ENCODE data around the gene ANO1.

ANO1 gene

DNA sequence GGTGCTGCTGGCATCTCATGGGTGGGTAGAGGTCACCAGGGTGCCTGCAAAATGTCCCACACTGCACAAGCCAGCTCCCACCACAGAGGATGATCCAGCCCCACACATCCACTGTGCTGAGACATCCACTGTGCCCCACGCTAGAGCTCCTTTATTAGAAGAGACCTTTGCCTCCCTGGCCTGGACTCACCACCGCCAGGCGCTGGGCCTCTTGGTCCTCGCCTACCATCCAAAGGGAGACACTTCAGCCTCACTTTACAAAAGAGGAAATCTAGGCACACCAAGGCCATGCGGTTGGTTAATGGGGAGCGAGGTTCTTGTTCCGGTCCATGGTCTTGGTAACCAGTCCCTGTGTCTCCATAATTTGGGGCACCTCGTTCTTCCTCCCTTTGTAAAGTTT is 3.4 kb upstream of the ANO1 start:
- DNase-seq = no peak

DNA sequence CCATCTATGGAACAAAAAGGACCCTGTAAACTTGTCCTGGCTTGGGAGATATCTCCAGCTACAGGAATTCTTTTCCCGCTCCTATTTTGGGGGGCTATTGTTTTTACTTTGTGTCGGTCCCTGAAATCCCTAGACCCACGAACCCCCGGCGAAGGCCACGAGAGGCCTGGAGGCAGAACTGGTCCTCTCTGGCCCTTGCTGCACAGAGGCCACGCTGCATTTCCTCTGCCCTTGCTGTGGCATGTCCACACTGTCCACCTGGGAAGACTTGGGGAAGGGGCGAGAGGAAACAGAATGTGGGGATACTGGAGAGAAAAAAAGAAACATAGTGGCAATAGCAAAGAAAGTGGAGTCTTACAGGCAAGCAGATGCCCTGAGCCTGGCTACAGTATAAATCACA is 2.3 kb upstream of the ANO1 start:
- DNase-seq = no peak

DNA sequence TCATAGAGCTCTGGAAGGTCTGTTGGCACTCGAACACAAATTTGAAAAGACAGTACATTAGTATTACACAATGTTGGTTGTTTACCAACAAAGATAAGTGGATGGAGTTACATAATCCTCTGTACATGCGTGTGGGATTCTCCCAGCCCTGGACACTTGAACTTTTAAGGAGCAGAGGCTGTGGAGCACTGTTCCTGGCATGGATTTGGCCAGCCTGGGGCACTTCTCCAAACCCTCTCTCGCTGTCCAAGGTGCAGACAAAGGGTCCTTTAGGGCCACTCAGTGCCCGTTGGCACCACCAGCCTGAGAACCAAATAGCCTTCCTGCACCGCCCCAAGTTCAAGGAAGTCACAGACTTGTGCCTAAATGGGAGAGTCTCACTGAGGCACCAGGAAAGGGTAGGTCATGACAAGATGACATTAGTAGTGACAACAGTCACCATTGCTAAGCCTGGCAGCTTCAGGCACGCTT is 1.6 kb upstream of the ANO1 start:
- DNase-seq = no peak

DNA sequence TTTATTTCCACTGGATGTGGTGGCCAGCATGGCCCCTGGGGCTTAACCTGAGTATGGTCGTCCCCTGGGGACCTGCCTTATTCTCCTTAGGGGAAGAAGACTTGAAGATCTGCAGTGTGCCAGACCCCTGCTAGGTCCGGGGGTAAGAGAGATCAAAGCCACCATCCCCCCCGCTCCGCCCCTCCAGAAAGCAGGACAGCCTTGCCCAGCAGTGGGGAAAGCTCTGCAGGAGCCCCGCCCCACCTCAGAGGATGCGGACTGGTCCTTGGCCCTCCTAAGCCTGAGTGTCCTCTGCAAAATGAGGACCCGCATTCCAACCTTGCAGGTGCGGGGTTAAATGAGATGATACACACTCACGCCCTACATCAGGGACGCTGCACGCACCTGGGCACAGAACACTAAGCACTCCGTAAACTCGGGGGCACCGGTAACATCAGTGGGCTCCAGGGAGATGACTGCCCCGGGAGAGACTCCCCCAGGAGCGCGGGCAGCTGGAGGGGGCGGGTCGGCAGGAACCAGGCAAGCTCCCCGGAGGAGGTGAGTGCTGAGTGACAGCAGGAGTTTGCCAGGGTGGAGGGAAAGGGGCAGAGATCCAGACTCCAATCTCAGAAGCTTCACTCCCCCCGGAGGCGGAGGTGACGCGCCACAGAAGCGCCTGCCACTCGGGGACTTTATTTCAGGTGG is 564 bp upstream of the ANO1 start:
- DNase-seq = peak; percentile 68

DNA sequence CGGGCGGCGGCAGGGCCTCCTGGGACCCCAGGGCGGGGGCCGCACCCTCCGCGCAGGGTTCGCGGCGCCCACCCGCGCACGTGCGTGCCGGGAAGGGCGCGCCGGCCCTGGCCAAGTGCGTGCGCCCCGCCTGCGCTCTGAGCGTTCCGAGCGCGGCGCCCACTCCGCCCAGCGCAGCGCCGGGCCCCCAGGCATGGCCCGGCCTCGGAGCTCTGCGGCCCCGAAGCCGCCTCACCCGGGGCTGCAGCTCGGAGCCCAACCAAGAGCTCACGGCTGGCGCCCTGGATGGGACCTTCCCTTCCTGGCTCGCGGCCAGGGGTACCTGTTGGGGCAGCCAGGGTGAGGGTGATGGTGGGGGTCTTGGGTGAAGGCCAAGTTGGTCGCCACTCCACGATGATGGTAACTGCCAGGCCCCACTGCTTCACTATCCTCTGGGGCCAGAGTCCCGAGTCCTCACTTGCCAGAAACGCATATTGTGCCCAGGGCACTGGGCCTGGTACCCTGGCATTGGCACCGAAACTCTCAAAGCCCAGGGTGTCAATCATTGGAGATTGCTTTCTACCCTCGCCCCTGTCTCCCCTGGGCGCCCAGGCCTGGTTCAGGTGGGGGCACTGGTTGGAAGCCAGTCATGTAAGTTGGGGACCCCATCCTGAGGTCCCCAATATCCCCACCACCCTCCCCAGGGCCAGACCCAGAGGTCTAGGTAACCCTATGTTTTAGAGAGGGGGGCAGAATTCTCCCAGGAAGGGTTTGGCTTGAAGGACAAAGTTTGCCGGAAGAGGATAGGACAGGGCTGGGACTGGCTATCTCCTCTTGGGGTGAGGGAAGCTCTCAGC is 882 bp downstream of the ANO1 start:
- peak; percentile 12 for DNase-seq

DNA sequence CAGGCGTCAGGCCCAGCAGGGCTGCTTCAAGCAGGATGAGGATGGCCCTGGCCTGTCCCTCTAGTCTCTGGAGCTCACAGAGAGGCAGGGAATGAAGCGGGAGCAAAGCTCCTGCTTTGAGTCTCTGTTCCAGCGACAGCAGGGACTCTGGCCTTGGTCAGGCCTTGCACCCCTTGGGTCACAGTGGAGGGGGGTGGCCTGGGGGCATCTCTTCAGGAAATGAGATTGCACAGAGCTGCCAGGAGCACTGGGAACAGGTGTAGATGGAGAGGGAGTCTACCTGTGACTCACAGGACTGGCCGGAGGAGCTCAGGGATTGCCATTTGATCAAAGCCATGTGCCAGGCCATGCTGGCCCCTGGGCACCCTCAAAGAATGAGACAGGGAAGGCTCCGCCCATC is 1.6 kb downstream of the ANO1 start:
- DNase-seq = no peak

DNA sequence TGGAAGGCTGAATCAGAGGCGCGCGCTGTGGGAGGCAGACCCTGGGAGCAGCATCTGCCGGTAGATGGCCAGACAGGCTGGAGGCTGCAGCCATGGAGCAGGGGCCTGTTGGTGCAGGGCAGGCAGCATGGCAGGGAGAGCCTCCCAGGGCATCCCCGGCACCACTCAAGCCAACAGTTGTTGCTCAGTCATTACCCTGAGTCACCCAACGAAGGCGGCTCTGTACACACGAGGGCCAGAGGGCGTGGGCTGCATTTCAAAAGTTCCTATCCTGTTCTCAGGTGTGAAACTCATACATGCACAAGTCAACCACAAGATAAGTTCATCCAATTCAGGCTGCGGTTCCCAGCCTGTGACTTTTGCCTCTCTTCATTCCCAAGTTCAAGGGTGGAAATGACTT is 2.6 kb downstream of the ANO1 start:
- no peak for DNase-seq

DNA sequence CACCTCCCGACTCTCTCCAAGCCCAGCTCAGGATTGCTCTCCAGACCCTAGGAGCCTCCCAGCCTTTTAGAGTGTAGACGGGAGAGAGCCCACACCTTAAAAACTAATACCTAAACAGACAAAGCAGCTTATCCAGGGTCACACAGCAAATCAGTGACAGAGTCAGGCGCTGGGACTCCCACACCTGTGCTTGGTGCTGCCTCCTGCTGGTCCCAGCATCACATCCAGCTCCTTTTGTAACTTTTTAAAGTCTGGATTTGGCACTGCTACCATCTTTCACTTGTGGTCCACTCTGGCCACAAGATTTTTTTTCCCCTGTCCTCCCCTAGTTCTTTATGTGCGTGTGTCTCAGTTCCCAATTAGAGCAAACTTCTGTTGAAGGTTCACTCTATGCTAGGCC is 4.7 kb downstream of the ANO1 start:
- DNase-seq = no peak

DNA sequence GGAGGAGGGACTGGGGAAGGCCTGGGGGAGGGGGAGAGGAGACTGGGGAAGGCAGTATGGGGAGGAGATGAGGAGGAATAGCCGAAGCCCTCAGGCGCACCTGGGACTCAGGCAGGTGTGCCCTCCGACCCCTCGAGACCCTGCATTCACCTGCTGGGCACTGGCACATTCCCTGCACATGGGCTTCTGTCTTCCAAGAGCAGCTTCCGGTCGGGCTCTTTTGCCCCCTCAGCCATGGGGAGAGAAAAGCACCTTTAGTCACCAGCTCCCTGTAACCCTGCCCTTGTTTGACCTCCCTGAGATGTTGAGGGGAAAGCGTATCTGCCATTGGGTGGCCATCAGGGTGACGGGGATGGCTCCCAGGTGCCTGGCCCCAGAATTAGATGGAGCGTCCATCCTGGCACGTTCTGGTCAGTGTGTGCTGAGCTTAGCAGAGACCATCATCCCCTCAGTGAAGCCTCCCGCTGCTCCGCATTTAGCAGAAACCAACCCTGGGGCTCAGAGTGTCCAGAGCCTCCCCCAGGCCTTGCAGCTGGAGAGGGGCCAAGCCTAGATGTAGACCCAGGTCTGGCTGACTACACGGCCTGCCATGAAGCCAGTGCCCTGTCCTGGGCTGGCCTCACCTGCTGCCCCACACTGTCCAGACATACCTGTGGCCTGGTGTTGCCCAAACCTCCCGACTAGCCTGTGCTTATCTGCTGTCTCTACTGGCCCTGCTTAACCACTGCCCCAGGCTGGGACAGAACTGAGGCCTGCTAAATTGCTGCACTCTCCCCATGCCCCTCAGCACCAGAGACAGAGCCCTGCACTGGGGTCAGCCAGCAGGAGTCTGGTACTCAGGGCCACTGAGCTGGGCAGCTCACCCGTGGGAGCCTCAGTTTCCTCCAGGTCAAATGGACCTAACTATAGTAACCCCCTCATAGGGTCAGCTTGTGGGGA is 6.2 kb downstream of the ANO1 start:
- DNase-seq = no peak

DNA sequence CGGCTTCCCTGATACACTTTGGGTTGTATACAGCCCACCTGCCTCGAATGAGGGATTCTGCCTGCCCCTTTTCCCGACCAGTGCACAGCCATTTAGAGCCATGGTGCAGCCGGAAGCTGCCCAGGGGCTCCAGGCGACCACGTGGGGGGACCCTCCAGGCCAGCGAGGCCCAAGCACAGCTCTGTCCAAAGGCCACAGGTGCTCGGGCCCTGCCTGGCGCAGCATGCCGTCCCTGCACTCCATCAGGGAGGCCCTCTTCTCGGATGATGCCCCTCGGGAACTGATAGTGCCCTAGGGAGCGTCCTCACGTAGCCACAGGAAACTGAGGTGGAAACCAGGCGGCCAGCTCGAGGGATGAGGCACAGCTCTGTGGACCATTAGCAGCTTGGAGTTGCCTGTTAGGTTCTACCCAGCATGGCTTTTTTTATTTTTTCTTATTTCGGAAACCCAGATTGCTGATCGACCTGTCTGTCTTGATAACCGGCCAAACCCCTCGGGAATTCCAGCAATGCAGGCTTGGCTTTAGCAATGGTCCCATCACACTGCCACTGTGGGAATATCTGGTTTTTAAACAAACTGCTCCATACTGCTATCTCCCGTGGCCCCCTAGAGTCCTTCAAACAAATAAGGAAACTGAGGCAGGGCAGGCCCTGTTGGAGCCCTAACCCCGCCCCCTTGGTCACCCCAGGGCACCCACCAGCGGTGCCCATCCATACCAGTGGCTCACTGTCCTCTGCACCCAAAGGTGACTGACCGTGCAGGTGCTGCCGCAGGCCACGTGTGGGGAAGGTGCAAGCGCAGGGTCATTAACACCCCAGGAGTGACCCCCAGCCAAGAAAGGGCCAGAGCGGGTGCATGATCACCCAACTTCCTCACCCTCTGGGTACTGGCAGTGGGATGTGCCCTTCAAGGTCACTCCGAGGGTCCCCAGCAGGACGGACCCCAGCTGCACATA is 8.0 kb downstream of the ANO1 start:
- no peak for DNase-seq

DNA sequence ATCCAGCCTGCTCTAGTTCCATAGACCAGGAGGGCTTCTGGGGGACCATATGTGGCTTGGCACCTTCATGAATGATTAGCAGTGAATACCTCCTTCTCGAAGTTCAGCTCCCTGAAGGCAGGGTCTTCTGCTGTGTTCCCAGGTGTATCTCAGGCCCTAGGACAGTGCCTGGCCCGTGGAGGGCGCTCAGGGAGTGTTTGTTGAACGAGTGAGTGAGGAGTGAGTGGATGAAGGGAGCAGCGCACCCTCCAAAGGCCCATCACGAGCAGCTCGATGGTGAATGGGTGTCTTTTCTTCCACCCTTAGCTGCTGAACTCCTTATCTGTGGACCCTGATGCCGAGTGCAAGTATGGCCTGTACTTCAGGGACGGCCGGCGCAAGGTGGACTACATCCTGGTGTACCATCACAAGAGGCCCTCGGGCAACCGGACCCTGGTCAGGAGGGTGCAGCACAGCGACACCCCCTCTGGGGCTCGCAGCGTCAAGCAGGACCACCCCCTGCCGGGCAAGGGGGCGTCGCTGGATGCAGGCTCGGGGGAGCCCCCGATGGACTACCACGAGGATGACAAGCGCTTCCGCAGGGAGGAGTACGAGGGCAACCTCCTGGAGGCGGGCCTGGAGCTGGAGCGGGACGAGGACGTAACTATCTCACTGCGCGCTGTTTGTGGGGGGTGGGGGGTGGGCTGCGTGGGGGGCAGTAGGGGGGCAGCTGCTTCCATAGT is 9.5 kb downstream of the ANO1 start:
- no peak for DNase-seq

DNA sequence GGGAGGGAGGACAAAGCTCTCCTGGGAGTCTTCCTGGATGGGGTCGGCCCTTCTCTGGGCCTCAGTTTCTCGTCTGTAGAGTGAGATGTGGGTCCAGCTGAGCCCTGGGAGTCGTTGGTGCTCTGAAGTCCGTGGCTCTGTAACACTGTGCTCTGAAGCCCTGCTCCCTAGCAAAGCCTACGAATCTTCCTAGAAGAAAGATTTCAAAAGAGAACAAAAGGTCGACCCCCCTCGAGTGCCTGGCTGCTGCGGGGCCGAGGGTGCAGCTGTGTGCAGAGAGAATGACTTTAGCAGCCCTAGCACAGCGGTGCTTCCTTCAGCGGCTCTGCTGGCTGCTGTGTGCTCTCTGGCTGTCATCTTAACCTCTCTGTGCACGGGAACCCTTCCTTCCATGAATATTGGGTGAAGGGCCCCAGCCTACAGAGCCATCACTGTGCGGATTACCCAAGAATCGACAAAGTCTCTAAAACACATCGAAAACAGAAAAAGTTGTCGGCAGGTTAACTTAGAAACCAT is 10.7 kb downstream of the ANO1 start:
- DNase-seq = no peak

DNA sequence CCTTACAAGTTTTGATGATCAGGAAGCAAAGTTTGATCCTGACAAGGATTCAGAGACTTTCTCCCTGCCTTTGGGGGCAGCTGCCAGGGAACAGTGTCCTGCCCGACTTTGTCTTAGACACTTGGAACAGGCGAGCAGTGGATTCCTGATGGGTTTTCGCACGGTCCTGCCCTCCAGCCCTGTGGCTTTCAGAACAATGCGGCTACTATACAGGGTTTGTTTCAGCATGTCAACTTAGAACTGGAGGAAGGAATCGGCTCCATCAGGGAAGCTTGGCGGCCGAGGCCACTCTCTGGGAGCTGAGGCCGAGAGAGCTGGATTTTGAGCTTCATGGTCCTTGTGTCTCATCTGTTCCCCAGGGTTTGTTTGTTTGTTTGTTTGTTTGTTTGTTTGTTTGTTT is 11.5 kb downstream of the ANO1 start:
- DNase-seq = no peak

DNA sequence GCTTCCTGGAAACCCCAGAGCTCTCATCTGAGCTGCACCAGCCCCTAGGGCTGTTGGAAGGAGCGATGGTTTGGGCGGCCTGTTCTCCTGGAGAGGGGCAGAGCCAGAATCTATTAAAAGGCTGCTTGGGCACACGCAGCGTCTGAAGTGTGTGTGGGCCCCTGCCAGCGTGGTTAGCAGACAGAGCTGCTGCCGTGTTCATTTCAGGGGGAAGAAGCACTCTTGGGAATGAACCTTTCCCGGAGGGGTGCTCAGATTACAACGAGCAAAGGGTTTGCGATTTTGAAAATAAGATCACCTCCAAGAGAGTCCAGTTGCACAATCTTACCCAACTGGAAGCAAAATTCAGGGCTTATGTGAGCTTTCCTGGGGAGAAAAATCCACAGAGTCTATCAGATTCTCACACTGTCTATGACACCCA is 12.9 kb downstream of the ANO1 start:
- peak; percentile 85 for DNase-seq

DNA sequence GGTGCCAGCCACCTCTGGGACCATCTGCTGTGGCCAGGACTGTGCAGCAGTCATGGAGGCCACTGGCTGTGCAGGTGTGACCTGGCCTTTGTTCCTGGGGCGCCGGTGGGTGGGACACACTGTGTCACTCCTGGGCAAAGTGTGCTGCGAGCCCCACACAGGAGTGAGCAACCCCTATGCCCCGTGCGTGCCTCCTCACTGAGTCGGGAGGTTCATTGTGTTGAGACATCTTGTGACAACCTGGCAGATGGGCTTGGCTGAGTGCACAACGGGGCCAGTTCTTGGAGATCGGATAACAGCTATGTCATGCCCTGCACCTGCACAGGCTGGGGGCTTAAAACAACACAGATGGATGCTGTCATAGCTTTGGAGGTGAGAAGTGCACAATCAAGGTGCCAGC is 13.5 kb downstream of the ANO1 start:
- peak; percentile 94 for DNase-seq

DNA sequence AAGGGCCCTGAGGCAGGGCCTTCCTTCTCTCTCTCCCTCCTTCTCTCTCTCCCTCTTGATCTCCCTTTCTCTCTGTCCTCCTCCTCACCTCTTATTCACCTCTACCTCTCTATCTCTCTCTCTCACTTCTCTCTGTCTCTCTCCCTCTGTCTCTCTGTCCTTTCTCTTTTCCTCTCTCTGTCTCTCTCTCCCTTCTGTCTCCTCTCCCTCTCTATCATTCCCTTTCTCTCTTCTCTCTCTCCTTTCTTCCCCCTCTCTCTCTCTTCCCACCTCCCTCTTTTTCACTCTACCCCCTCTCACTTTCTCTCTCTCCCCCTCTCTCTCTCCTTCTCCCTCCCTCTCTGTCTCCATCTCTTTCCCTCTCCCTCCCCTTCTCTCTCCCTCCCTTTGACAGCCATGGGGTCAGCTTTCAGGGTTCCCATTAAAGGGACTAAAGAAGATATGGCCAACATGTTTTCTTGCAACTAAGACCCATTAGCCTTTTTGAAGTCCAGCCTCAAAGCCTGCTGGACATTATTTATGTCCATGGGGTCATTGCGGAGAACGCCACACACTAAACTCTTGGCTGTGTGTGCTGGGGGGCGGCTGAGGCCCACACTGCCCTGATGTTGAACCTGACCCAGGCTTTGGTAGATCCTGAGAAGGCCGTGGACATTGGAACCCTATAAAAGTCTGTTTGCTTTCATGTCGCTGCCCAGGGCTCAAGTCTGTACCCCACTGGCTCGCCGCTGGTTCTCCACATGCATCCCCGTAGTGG is 15.0 kb downstream of the ANO1 start:
- DNase-seq = no peak

DNA sequence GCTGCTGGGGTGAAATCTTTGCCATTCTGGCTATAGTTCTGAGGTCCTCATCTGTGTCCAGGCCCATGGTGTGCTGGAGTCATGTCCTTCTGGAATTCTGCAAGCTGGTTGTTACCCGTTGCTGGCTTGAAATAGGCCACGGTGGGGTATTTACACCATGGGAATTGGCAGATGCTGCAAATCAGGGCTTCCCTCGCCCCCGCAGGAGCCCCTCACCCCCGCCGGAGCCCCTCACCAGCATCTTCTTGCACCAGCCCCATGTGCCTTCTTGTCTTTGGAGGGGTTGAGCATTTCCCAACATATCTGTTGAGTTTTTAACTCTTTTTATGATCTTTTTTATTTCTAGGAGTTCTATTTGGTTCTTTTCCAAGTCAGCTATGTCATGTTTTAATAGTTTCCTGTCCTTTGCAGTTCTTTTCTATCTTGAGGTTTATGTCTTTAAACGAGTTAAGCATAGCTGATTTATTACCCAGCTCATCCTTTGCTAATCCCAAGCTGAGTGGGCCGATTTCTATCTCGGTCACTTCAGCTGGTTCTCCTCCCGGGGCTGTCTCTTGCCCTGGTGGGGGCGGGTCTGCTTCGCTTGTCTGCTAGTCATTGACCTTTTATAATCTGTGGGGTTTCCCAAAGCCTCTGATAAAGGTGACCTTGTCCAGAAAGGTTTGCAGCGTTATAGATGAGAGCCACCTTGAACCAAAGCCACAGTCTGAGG is 17.6 kb downstream of the ANO1 start:
- DNase-seq = no peak

DNA sequence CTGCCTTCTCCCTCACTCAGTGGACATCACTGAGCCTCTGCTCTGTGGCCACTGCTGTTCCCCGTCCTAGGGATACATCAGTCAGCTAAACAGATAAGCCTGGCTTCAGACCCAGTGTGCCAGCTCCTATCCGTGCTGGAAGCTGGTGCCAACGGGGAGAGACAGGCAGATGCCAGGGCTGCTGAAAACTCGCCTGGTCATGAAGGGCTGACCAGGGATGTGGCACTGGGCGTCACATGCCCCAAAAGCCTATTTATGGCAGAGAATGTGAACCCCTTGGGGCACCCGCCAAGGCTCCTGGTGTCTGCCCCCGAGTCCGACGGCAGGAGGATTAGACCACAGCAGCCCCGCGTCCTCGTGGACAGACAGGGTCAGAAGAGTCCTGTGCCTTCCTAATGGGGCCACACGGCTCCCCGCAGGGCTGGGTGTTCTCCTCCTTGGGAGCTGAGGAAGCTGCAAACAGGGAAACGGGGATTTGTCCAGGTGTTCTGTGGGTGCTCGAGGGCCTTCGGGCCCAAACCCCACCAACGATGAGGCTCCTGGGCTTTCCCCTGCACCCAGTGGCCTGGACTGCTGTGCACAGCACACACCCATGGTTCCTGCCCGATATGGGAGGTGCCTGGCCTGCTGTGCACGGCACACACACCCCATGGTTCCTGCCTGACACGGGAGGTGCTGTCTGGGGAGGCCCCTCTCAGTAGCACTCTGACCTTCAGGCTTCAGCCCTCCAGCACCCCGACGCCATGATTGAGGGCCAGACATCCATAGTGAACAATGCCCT is 19.9 kb downstream of the ANO1 start:
- DNase-seq = no peak

DNA sequence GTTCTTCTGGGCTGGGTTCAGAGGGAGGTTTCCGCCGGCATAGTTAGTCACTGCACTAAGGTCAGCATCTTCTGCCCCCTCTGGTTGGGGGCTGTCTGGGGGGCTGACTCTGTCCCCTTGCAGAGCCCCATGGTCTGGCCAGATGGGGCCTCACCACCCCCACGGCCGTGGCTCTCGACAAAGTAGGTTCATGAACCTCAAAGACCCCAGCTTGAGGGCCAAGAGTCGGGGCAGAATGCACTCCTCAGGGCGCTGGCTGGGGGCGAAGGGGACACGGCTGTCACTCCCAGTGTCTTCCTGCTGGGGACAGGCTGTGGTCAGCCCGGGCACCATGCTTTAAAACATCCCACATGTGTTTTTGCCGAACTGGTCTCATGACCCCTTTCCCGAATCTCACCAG is 20.8 kb downstream of the ANO1 start:
- no peak for DNase-seq
